Fibroblast of peridontal ligament (primary cell): ENCODE results near the gene KATNAL1.

Source experiments
- DNase-seq: peaks from one replicate; pipeline ENCODE4 v3.0.0-alpha.2; 2010; ENCODE audit errors: extremely low read depth

Gene KATNAL1

GRCh38 chr13:30163441-30163840 lies 143.9 kb downstream of the KATNAL1 start:
- no peak for DNase-seq

GRCh38 chr13:30159446-30159839 lies 147.9 kb downstream of the KATNAL1 start:
- DNase-seq = peak; percentile 74

GRCh38 chr13:30158774-30159445 lies 148.4 kb downstream of the KATNAL1 start:
- peak; percentile 94 for DNase-seq

- DNase-seq = no peak
These were observed 149.7 kb downstream of the KATNAL1 start for GRCh38 chr13:30157616-30157993.

GRCh38 chr13:30156826-30157615 lies 150.3 kb downstream of the KATNAL1 start:
- DNase-seq = no peak

GRCh38 chr13:30156270-30156669 lies 151.1 kb downstream of the KATNAL1 start:
- DNase-seq = no peak

GRCh38 chr13:30154931-30155330 lies 152.4 kb downstream of the KATNAL1 start:
- DNase-seq = no peak

- no peak for DNase-seq
These were observed 152.8 kb downstream of the KATNAL1 start for GRCh38 chr13:30154531-30154930.

- DNase-seq = no peak
These were observed 153.6 kb downstream of the KATNAL1 start for GRCh38 chr13:30153545-30154426.
